ENCODE data around the gene HOXB7.

The HOXB7 gene

GRCh38 chr17:48608494-48608834 is 2.4 kb downstream of the HOXB7 start:
- Mint-ChIP-seq H3K27me3 (ENCODE audit: low read depth) (peaks cover 60% of the 10 kb centered on the region), H3K36me3 (ENCODE audit: low read depth) (peaks cover 12% of the 10 kb centered on the region)
- no peak for TF ChIP-seq CTCF (IDR thresholded peaks at IDR 0.05; ENCODE audit: unreplicated experiment in 3 of 3)

DNA sequence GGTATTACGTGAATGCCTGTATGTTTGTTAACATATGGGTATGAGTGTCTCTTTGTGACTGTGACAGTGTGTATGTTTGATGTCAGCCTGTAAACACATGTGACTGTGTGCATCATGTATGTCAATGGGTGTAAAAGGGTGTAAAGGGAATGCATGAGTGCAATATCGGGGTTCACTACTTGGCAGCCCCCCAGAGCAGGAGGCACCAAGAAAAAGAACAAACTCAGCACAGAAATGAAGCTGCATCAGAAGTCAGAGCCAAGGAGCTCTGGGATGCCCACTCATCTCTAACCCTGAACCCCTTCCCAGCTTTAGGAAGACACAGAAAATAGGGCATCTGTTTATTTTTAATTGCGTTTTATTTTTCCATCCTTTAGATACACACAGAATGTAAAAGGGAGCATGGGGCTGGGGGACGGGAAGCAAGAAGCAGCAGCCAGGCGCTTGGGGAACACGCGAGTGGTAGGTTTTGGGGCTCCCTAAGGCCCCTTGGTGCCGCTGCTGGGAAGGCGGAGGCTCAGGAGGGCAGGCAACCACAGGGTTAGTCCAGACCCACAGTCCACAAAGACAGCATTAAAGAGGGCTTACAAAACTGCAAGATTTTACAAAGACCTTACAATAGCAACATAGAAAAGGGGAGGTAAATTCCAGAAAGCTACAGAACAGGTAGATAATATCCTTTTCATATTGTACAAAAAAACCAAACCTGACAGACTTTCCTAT is 3.8 kb downstream of the HOXB7 start:
- Mint-ChIP-seq H3K9me3 (no peaks in the 10 kb centered on the region), H3K36me3 (ENCODE audit: low read depth) (peaks cover 4% of the 10 kb centered on the region), H3K4me1 (peaks cover 49% of the 10 kb centered on the region), H3K27me3 (ENCODE audit: low read depth) (peaks cover 61% of the 10 kb centered on the region), H3K4me3 (peak overlapping the region; percentile 94 to 99 (median 98)), H3K27ac (peak overlapping the region in 2 of 3 experiments; percentile 98 to 99)
- no peak for TF ChIP-seq CTCF (IDR thresholded peaks at IDR 0.05; ENCODE audit: unreplicated experiment in 3 of 3)

More at GRCh38 chr17:48608494-48608834, 2.4 kb downstream of the HOXB7 start:
- no peaks in the 10 kb centered on the region for H3K9me3 Mint-ChIP-seq
- peak overlapping the region; percentile 94 to 98 (median 94) for H3K4me3 Mint-ChIP-seq
- peak overlapping the region in 2 of 3 experiments; percentile 98 to 99 for H3K27ac Mint-ChIP-seq
- H3K4me1 Mint-ChIP-seq = peaks cover 45% of the 10 kb centered on the region

DNA sequence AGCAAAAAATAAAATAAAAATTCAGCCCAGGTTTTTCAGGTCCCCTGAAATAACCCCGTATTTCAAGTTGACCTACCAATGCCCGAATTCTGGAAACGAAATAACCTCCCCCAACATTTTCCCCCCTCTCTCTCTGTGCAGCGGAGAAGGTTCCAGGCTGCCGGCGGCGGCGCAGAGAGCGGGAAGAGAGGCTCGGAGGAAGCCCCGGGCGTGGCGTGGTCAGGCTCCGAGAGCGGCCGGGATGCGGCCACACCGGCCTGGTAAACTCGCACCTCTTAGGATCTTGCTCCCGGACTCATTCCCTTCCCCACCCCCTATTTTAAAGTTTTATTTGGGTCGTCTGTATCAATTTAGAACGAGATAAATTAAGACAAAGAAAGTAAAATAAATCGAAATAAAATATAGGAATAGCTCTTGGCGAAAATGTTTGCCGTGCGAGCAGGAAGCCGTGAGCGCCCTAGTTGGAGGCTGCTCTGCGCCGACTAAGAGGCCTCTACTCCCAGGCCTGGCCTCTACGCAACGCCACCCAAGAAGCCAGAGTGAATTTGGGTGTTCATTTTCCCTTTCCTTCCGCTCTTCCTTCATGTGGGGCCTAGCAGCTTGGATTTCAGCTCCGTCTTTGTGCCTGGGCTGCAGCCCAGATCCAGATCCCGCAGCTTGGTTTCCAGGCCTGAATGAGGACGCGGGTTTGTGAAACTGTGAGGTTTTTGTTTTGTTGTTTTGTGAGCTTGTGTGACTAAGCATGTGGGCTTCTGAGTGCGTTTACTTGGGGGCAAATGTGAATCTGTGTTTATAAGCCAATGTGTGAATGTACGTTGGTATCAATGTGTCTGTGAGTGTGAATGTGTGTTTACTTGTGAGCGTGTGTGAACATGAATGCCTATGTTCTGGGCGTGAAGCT is 4.6 kb downstream of the HOXB7 start:
- Mint-ChIP-seq H3K4me3 (peak overlapping the region; percentile 94 to 99 (median 98)), H3K4me1 (peaks cover 44% of the 10 kb centered on the region), H3K27ac (peak overlapping the region in 2 of 3 experiments; percentile 98 to 99), H3K27me3 (ENCODE audit: low read depth) (peaks cover 63% of the 10 kb centered on the region), H3K36me3 (ENCODE audit: low read depth) (peaks cover 8% of the 10 kb centered on the region), H3K9me3 (no peaks in the 10 kb centered on the region)
- no peak for TF ChIP-seq CTCF (IDR thresholded peaks at IDR 0.05; ENCODE audit: unreplicated experiment in 3 of 3)

- Mint-ChIP-seq H3K36me3 (ENCODE audit: low read depth) (peaks cover 8% of the 10 kb centered on the region), H3K4me3 (peak overlapping the region; percentile 94 to 99 (median 98)), H3K27ac (peak overlapping the region in 2 of 3 experiments; percentile 98 to 99), H3K9me3 (no peaks in the 10 kb centered on the region), H3K4me1 (peaks cover 46% of the 10 kb centered on the region), H3K27me3 (ENCODE audit: low read depth) (peaks cover 63% of the 10 kb centered on the region)
- no peak for TF ChIP-seq CTCF (IDR thresholded peaks at IDR 0.05; ENCODE audit: unreplicated experiment in 3 of 3)
These were observed 5.4 kb downstream of the HOXB7 start for GRCh38 chr17:48605409-48605919.

DNA sequence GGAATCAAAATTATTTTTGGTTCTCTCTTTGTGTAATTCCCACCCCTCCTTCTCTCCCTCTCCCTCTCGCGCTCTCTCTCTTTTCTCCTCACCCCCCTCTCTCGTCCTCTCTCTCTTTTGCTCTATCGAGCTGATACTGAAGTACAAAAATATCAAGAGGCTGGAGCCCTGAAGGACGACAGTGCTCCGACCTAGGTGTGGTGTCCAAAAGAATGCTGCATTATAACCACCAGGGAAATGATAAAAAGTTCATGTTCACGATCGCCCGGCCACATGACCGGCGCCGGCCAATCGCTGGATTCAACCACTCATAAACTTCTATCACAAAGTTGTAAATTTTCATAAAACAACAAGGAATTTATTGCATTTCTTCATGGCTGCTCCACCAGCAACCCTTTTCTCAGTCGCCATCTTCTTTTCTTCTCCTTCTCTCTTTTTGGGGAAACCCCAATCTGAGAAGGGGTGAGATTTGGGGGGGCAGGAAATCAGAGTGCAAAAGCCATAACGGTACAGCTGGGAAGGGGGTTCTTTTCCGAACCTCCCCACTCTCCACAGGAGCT is 6.0 kb downstream of the HOXB7 start, which contains the start of gene HOXB6:
TSS of gene HOXB6 (minus strand) at position 217 of the 560 bp plus-strand sequence. CDS start 6,836 bp downstream, outside the sequence.
- H3K9me3 Mint-ChIP-seq = no peaks in the 10 kb centered on the region
- no peak for TF ChIP-seq CTCF (IDR thresholded peaks at IDR 0.05; ENCODE audit: unreplicated experiment in 3 of 3)
- peak within 1 kb of the TSS; percentile 94 to 99 (median 98) for H3K4me3 Mint-ChIP-seq
- peaks cover 69% of the 10 kb centered on the region for H3K27me3 Mint-ChIP-seq (ENCODE audit: low read depth)
- H3K4me1 Mint-ChIP-seq = peaks cover 52% of the 10 kb centered on the region
- peaks cover 8% of the 10 kb centered on the region for H3K36me3 Mint-ChIP-seq (ENCODE audit: low read depth)
- peak within 1 kb of the TSS in 2 of 3 experiments; percentile 98 to 99 for H3K27ac Mint-ChIP-seq
